Mucosa of descending colon (tissue), 3 donors: Measurements from ENCODE around the gene STRN4. TPM values are rescaled to one million over a fixed set of nuclear protein-coding genes. Genes with fewer than 3 reads are reported as not detected.
A peak's percentile ranks its signal among the peaks of the same experiment; 100 is the strongest.

Experiments used
- ATAC-seq: fragments of 200-7000 bp; cut with Tn5 transposase; one replicate; pipeline ENCODE4 v1.9.1; 2020; ENCODE audit warnings: mild to moderate bottlenecking, moderate library complexity
- DNase-seq, 3 donors: peaks; one replicate each; pipeline ENCODE4 v3.0.0-alpha.2; 2020
- H3K36me3 ChIP-seq: fragments of 200-600 bp; one replicate; pipeline ENCODE4 v1.8.0; 2021; ENCODE audit warnings: low read depth, mild to moderate bottlenecking
- H3K4me1 ChIP-seq: fragments of 200-600 bp; one replicate; pipeline ENCODE4 v1.8.0; 2021; ENCODE audit warnings: low read depth, mild to moderate bottlenecking
- H3K4me3 ChIP-seq: fragments of 200-600 bp; one replicate; pipeline ENCODE4 v1.8.0; 2021; ENCODE audit warnings: mild to moderate bottlenecking
- H3K9me3 ChIP-seq: fragments of 200-600 bp; one replicate; pipeline ENCODE4 v1.8.0; 2021; ENCODE audit warnings: mild to moderate bottlenecking
- intact Hi-C, 2 donors: fragments of 100-400 bp; cut with DNase I in 1 of 2; cut with micrococcal nuclease in 1 of 2; formaldehyde crosslinking; loops; one replicate each; pipeline versions ENCODE4 v1.11.0 to v1.11.1; 2022; cut with DNase I, micrococcal nuclease
- total RNA-seq, 3 donors: library from RNA; stranded (reverse); fragmentation: NEBNext Ultra II Directional in 2 of 3; extraction: Animal tissue kit (Norgen Biotek cat#: 25700) in 2 of 3; gene quantifications; one replicate each; pipeline versions ENCODE4 v1.2.1 to v1.2.4, GENCODE V29; 2021 to 2023
- TF ChIP-seq, protein P1 (sequence below): fragments of 200-600 bp; IDR thresholded peaks from one replicate; pipeline ENCODE4 v1.8.0; 2022; ENCODE audit warnings: antibody characterized with exemption, mild to moderate bottlenecking
- donor health status: DM: no; HTN: no; CAD: no; lungs with moderate emphysema.
- donor health status: DM: no; HTN: no; CAD: no.
- donor health status: DM: no; HTN: yes; CAD: no.

Gene STRN4
- total RNA-seq, 3 donors from 2014 or later, result 68.3 to 79.2 (median 73.7) TPM

DNA sequence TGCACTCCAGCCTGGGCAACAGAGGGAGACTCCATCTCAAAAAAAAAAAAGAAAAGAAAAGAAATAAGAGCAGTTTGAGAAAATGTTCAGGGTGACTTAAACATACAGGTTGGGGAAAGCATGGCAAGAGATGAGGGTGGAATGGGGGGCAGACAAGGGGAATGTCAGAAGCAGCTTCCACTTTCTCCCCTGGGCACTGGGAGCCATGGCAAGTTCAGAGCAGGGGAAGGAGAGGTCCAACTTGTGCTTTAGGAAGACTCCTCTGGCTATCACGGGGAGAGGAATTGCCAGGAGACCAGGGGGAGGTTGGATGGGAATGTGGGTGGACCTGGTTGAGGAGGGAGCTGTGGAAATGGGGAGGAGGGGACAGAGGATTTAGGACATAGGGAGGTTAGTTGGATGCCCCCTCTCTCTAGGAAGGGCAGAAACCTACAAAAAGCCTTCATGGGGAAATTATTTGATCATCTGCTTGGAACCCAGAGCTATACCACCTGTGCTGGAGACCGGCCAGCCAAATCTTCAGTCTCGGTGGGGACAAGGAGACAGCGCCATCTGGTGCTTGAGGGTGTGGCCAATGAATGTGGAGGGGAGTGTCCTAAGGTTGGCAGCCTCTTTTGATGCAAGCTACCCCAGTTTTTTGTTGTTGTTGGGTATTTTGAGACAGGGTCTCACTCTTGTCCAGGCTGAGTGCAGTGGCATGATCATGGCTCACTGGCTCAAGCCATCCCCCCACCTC, 7.3 kb upstream of the STRN4 start:
- ATAC-seq (peak; percentile 73), DNase-seq (peak; percentile 72 to 85 (median 81))
- H3K4me3 ChIP-seq, result no peak overlapping the region
- H3K36me3 ChIP-seq, result no peaks in the 10 kb centered on the region
- H3K9me3 ChIP-seq, result no peaks in the 10 kb centered on the region
- TF ChIP-seq, protein P1, sequence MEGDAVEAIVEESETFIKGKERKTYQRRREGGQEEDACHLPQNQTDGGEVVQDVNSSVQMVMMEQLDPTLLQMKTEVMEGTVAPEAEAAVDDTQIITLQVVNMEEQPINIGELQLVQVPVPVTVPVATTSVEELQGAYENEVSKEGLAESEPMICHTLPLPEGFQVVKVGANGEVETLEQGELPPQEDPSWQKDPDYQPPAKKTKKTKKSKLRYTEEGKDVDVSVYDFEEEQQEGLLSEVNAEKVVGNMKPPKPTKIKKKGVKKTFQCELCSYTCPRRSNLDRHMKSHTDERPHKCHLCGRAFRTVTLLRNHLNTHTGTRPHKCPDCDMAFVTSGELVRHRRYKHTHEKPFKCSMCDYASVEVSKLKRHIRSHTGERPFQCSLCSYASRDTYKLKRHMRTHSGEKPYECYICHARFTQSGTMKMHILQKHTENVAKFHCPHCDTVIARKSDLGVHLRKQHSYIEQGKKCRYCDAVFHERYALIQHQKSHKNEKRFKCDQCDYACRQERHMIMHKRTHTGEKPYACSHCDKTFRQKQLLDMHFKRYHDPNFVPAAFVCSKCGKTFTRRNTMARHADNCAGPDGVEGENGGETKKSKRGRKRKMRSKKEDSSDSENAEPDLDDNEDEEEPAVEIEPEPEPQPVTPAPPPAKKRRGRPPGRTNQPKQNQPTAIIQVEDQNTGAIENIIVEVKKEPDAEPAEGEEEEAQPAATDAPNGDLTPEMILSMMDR, result peak; percentile 37
- intact Hi-C loops, result no loop called here
- H3K4me1 ChIP-seq, result no peaks in the 10 kb centered on the region

DNA sequence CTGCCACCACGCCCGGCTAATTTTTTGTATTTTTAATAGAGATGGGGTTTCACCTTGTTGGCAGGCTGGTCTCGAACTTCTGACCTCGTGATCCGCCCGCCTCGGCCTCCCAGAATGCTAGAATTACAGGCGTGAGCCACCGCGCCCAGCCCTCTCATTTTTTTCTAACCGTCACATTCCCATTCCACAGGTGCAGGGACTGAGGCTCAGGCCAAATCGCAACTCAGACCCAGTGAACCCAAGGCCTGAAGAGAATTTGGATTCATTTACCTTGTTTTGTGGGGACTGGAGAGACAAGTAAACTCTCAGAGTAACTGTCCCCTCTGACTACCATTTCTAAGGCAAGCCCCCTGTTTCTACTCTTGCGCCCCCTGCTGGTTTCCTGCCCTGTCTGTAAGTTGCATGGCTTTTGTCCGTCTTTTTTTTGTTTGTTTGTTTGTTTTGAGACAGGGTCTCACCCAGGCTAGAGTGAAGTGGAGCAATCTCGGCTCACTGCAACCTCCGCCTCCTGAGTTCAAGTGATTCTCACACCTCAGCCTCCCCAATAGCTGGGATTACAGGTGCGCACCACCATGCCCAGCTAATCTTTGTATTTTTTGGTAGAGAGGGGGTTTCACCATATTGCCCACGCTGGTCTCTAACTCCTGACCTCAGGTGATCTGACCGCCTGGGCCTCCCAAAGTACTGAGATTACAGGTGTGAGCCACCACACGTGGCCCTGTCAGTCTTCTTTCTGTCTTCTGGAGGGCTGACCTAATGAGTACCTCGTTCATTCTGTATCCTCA, 2.3 kb upstream of the STRN4 start:
- intact Hi-C loops, result no loop called here

DNA sequence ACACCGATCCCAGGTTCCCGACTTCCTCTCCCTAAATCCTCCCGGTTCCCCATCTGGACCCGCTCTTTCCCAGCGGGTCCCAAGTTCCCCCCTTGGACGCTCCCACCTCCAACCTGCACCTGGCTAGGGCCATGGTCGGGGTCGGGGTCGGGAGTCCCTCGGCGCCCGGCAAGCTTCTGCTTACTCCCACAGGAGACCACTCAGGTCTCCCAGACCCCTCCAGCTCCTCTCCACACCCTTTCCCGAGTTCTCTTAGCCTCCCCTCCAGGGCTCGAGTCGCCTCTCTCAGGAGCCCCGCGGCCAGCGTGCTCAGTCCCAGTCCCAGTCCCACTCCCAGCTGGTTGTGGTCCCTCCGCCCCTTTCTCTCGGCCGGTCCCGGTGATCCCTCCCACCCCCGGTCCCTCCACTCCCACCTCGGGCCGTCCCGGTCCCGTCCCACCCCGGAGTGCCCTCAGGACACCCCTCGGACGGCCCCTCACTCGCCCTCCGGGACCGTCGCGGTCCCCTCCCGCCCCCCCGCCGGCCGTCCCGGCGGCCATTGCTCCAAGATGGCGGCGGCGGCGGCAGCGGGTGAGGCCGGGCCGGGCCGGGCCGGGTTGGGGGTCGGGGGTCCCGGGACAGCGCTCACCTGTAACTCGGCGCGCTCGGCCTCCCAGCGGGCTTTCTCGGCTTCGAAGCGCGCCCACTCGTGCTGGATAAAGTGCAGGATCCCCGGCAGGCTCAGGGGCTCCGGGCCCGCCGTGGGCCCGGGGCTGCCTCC, 549 bp downstream of the STRN4 start, which contains the start of gene FKRP:
Gene FKRP (plus strand): TSS at position 537 of the 760 bp plus-strand sequence. CDS start 9,394 bp downstream, outside the sequence.
- Histone ChIP-seq H3K4me3 (peak within 1 kb of the TSS; percentile 100), H3K36me3 (no peaks in the 10 kb centered on the region), H3K9me3 (no peaks in the 10 kb centered on the region), H3K4me1 (peaks cover 19% of the 10 kb centered on the region)
- DNase-seq (peak in 2 of 3 donors; percentile 42 to 65), ATAC-seq (peak; percentile 59)
- intact Hi-C loops, result no loop called here
- TF ChIP-seq, protein P1, result no peak

More for the DNA sequence above, 2.3 kb upstream of the STRN4 start:
- no peaks in the 10 kb centered on the region for H3K36me3 ChIP-seq
- H3K4me1 ChIP-seq, result peaks cover 19% of the 10 kb centered on the region
- H3K4me3 ChIP-seq, result no peak overlapping the region
- H3K9me3 ChIP-seq, result no peaks in the 10 kb centered on the region
- TF ChIP-seq, protein P1, result peak; percentile 71
- no peak for ATAC-seq
- peak in 2 of 3 donors; percentile 73 to 87 for DNase-seq

DNA sequence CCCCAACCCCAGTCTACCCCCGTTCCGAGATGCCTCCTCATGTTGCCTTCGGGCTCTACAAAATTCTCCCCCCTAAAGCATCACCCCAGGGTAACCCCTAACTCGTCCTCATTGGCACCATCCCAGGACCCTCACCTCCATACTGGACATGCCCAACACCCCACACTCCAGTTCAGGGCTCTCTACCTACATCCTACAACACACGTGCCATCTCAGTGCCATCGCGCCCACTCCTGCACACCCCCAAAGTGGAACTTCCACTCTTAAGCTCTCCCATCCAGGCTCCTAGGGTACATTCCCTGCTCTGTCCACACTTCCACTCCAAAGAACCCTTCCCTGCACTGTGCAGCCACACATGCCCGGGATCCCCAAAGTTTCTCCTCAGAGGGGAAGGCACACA, 1.2 kb downstream of the STRN4 start:
- TF ChIP-seq, protein P1, result no peak
- DNase-seq (no peak), ATAC-seq (peak; percentile 20)
- H3K4me1 ChIP-seq, result peaks cover 19% of the 10 kb centered on the region
- no peaks in the 10 kb centered on the region for H3K36me3 ChIP-seq
- no peaks in the 10 kb centered on the region for H3K9me3 ChIP-seq
- intact Hi-C loops, result no loop called here
- H3K4me3 ChIP-seq, result peak overlapping the region; percentile 100

DNA sequence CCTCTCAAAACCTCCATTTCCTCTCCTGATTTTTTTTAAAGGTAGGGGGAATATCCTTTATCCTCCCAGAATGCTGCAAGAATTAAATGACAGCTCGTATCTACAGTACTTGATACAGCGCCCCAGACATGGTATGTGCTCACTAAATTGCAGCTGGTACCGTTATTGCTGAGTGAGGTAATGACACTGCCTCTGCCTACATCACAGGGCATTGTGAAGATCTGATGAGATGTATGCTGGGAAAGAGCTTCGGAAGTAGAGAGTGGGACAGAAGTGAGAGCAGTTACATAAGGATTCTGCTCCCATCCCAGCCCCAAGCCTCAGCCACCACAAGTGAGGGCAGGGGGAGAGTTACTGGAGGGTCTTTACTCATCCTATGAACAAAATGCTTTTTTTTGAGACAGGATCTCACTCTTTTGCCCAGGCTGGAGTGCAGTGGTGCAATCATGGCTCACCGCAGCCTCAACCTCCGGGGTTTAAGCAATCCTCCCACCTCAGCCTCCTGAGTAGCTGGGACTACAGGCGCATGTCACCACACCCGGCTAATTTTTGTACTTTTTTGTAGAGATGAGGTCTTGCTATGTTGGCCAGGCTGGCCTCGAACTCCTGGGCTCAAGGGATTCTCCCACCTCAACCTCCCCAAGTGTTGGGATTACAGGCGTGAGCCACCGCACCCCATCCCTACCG, 2.1 kb downstream of the STRN4 start:
- intact Hi-C loops, result no loop called here
- H3K9me3 ChIP-seq, result no peaks in the 10 kb centered on the region
- peaks cover 19% of the 10 kb centered on the region for H3K4me1 ChIP-seq
- TF ChIP-seq, protein P1, result no peak
- H3K36me3 ChIP-seq, result no peaks in the 10 kb centered on the region
- DNase-seq (no peak), ATAC-seq (no peak)
- no peak overlapping the region for H3K4me3 ChIP-seq
